ENCODE results near the gene CNOT9.
A peak's percentile ranks its signal among the peaks of the same experiment; 100 is the strongest.

CNOT9 gene

GRCh38 chr2:218558986-218559385 is 9.7 kb upstream of the CNOT9 start:
- Mint-ChIP-seq H3K4me1 (peaks cover 12% of the 10 kb centered on the region), H3K9me3 (no peaks in the 10 kb centered on the region), H3K27ac (ENCODE audit: low read depth) (no peak overlapping the region), H3K27me3 (no peaks in the 10 kb centered on the region), H3K4me3 (no peak overlapping the region), H3K36me3 (ENCODE audit: insufficient read depth) (peaks cover 56% of the 10 kb centered on the region)
- no peak for ATAC-seq (replicated peaks; ENCODE audit: extremely low read depth, poor library complexity, severe bottlenecking)
- DNase-seq (ENCODE audit: low spot score in 2 of 2) = no peak

DNA sequence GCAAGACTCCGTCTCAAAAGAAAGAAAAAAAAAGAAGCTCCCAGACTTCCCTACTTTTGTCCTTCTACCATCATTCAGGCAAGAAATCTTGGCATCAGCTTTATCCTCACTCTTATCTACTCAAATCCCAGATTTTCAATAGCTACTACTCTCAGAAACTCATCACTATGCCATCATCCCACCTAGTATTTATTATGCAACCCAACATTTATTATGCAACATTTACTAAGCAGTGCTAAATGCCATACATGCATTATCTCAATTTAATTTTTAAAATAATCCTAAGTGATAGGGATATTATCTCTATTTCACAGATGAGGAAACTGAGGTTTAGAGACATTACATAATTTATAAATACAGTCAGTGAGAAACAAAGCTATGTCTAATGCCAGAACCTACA is 4.6 kb upstream of the CNOT9 start:
- Mint-ChIP-seq H3K36me3 (ENCODE audit: insufficient read depth) (peaks cover 46% of the 10 kb centered on the region), H3K27ac (ENCODE audit: low read depth) (no peak overlapping the region), H3K4me1 (peaks cover 27% of the 10 kb centered on the region), H3K9me3 (no peaks in the 10 kb centered on the region), H3K4me3 (no peak overlapping the region), H3K27me3 (no peaks in the 10 kb centered on the region)
- DNase-seq (ENCODE audit: low spot score in 2 of 2) (no peak), ATAC-seq (replicated peaks; ENCODE audit: extremely low read depth, poor library complexity, severe bottlenecking) (no peak)

- H3K4me3 Mint-ChIP-seq = peak overlapping the region; percentile 98
- peaks cover 37% of the 10 kb centered on the region for H3K36me3 Mint-ChIP-seq (ENCODE audit: insufficient read depth)
- peak overlapping the region; percentile 35 for H3K27ac Mint-ChIP-seq (ENCODE audit: low read depth)
- no peaks in the 10 kb centered on the region for H3K27me3 Mint-ChIP-seq
- no peak for DNase-seq (ENCODE audit: low spot score in 2 of 2)
- H3K4me1 Mint-ChIP-seq = peaks cover 50% of the 10 kb centered on the region
- no peaks in the 10 kb centered on the region for H3K9me3 Mint-ChIP-seq
- no peak for ATAC-seq (replicated peaks; ENCODE audit: extremely low read depth, poor library complexity, severe bottlenecking)
Observed at GRCh38 chr2:218566296-218566695, 2.3 kb upstream of the CNOT9 start.

DNA sequence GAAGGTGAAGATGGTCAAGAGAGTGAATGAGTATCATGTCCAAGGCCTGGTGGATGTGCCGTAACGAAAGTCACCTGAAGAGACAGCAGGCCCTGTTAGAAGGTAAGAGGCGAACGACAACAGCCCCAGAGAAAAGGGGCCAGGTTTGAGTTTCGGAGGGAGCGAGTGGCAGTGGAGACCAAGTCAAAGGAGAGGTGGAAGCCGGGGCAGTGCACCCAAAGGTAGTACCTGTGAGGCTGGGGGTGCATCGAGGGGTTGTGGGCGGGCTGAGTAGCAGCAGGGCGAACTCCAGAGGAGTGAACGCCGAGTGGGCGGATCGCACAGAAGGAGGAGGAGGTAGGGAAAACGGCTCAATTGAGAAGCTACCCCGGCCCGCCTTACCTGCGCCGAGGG is 846 bp upstream of the CNOT9 start:
- Mint-ChIP-seq H3K27me3 (no peaks in the 10 kb centered on the region), H3K27ac (ENCODE audit: low read depth) (peak overlapping the region; percentile 90), H3K4me3 (peak overlapping the region; percentile 98), H3K4me1 (peaks cover 52% of the 10 kb centered on the region), H3K36me3 (ENCODE audit: insufficient read depth) (peaks cover 38% of the 10 kb centered on the region), H3K9me3 (no peaks in the 10 kb centered on the region)
- DNase-seq (ENCODE audit: low spot score in 2 of 2) (no peak), ATAC-seq (replicated peaks; ENCODE audit: extremely low read depth, poor library complexity, severe bottlenecking) (peak; percentile 47)

GRCh38 chr2:218569038-218569431 is 396 bp downstream of the CNOT9 start:
- DNase-seq (ENCODE audit: low spot score in 2 of 2) = peak; percentile 30 to 45
- Mint-ChIP-seq H3K4me3 (peak overlapping the region; percentile 98), H3K27me3 (no peaks in the 10 kb centered on the region), H3K27ac (ENCODE audit: low read depth) (peak overlapping the region; percentile 90), H3K4me1 (peaks cover 53% of the 10 kb centered on the region), H3K9me3 (no peaks in the 10 kb centered on the region), H3K36me3 (ENCODE audit: insufficient read depth) (peaks cover 41% of the 10 kb centered on the region)
- no peak for ATAC-seq (replicated peaks; ENCODE audit: extremely low read depth, poor library complexity, severe bottlenecking)

- Mint-ChIP-seq H3K4me3 (peak overlapping the region; percentile 98), H3K36me3 (ENCODE audit: insufficient read depth) (peaks cover 45% of the 10 kb centered on the region), H3K4me1 (peaks cover 53% of the 10 kb centered on the region), H3K27ac (ENCODE audit: low read depth) (peak overlapping the region; percentile 90), H3K9me3 (no peaks in the 10 kb centered on the region), H3K27me3 (no peaks in the 10 kb centered on the region)
- DNase-seq (ENCODE audit: low spot score in 2 of 2) (no peak), ATAC-seq (replicated peaks; ENCODE audit: extremely low read depth, poor library complexity, severe bottlenecking) (no peak)
Observed at GRCh38 chr2:218569661-218570500, 1.2 kb downstream of the CNOT9 start.

GRCh38 chr2:218570850-218571249 is 2.2 kb downstream of the CNOT9 start:
- Mint-ChIP-seq H3K4me3 (peak overlapping the region; percentile 98), H3K27me3 (no peaks in the 10 kb centered on the region), H3K27ac (ENCODE audit: low read depth) (peak overlapping the region; percentile 90), H3K9me3 (no peaks in the 10 kb centered on the region), H3K36me3 (ENCODE audit: insufficient read depth) (peaks cover 52% of the 10 kb centered on the region), H3K4me1 (peaks cover 53% of the 10 kb centered on the region)
- no peak for ATAC-seq (replicated peaks; ENCODE audit: extremely low read depth, poor library complexity, severe bottlenecking)
- DNase-seq (ENCODE audit: low spot score in 2 of 2) = no peak

GRCh38 chr2:218576854-218577253 is 8.2 kb downstream of the CNOT9 start:
- no peak for ATAC-seq (replicated peaks; ENCODE audit: extremely low read depth, poor library complexity, severe bottlenecking)
- H3K36me3 Mint-ChIP-seq (ENCODE audit: insufficient read depth) = peaks cover 40% of the 10 kb centered on the region
- no peak for DNase-seq (ENCODE audit: low spot score in 2 of 2)
- no peak overlapping the region for H3K4me3 Mint-ChIP-seq
- no peaks in the 10 kb centered on the region for H3K27me3 Mint-ChIP-seq
- H3K27ac Mint-ChIP-seq (ENCODE audit: low read depth) = no peak overlapping the region
- H3K4me1 Mint-ChIP-seq = peaks cover 26% of the 10 kb centered on the region
- no peaks in the 10 kb centered on the region for H3K9me3 Mint-ChIP-seq

DNA sequence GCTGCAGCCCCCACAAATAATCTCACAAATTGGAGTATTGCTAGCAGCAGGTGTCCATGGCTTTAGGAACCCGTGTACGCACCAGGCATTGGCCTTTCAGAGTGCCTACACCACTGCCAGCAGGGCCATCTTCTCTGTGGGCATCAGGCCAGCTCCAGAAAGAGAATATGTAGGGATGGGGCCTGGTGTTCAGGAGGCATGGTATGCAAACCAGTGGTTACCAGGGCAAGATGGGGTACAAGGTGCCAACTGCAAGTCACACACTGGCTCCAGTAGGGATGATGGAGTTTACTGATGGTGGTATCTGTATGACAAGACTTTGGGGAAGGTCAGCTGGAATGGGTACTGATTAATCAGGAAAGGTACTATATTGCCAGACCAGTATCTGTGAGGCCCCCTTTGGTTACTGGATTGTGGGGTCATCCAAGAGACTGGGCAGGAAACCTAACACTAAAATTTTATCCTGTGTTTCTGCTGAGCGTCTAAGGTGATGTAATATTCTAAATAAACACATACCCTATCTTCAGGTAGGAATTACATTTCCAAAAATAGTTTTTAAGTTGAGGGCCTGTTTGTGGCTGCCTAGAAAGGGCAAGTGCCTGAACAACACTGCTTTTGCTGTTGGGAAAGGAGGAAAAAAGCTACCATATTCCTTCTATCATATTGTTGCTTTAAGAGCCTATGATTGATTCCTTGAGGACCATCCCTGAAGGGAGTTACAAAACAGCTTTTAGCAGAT is 9.0 kb downstream of the CNOT9 start:
- DNase-seq (ENCODE audit: low spot score in 2 of 2) = no peak
- Mint-ChIP-seq H3K9me3 (no peaks in the 10 kb centered on the region), H3K36me3 (ENCODE audit: insufficient read depth) (peaks cover 42% of the 10 kb centered on the region), H3K4me3 (no peak overlapping the region), H3K27ac (ENCODE audit: low read depth) (no peak overlapping the region), H3K4me1 (peaks cover 19% of the 10 kb centered on the region), H3K27me3 (no peaks in the 10 kb centered on the region)
- no peak for ATAC-seq (replicated peaks; ENCODE audit: extremely low read depth, poor library complexity, severe bottlenecking)

GRCh38 chr2:218578272-218578877 is 9.7 kb downstream of the CNOT9 start:
- H3K4me1 Mint-ChIP-seq = peaks cover 24% of the 10 kb centered on the region
- no peak for DNase-seq (ENCODE audit: low spot score in 2 of 2)
- no peaks in the 10 kb centered on the region for H3K9me3 Mint-ChIP-seq
- no peak overlapping the region for H3K4me3 Mint-ChIP-seq
- ATAC-seq (replicated peaks; ENCODE audit: extremely low read depth, poor library complexity, severe bottlenecking) = no peak
- no peaks in the 10 kb centered on the region for H3K27me3 Mint-ChIP-seq
- H3K27ac Mint-ChIP-seq (ENCODE audit: low read depth) = no peak overlapping the region
- peaks cover 44% of the 10 kb centered on the region for H3K36me3 Mint-ChIP-seq (ENCODE audit: insufficient read depth)

- Mint-ChIP-seq H3K27ac (ENCODE audit: low read depth) (no peak overlapping the region), H3K9me3 (no peaks in the 10 kb centered on the region), H3K4me3 (no peak overlapping the region), H3K4me1 (peaks cover 32% of the 10 kb centered on the region), H3K36me3 (ENCODE audit: insufficient read depth) (peaks cover 57% of the 10 kb centered on the region), H3K27me3 (no peaks in the 10 kb centered on the region)
- DNase-seq (ENCODE audit: low spot score in 2 of 2) (no peak), ATAC-seq (replicated peaks; ENCODE audit: extremely low read depth, poor library complexity, severe bottlenecking) (no peak)
Observed at GRCh38 chr2:218582076-218582475, 13.4 kb downstream of the CNOT9 start.

- no peak overlapping the region for H3K4me3 Mint-ChIP-seq
- no peaks in the 10 kb centered on the region for H3K9me3 Mint-ChIP-seq
- peaks cover 15% of the 10 kb centered on the region for H3K4me1 Mint-ChIP-seq
- H3K36me3 Mint-ChIP-seq (ENCODE audit: insufficient read depth) = peaks cover 70% of the 10 kb centered on the region
- DNase-seq (ENCODE audit: low spot score in 2 of 2) (no peak), ATAC-seq (replicated peaks; ENCODE audit: extremely low read depth, poor library complexity, severe bottlenecking) (no peak)
- H3K27ac Mint-ChIP-seq (ENCODE audit: low read depth) = peak overlapping the region; percentile 66
- H3K27me3 Mint-ChIP-seq = no peaks in the 10 kb centered on the region
Observed at GRCh38 chr2:218583983-218584850, 15.6 kb downstream of the CNOT9 start.
